Activated CD8-positive, alpha-beta memory T cell treated with anti-CD3 and anti-CD28 coated beads for 36 hours (primary cell): ENCODE measurements around the gene DRD5. TPM values are rescaled to one million over a fixed set of nuclear protein-coding genes. Genes with fewer than 3 reads are reported as not detected.
"Not testable (repeated sequence)": the region's sequence is repeated elsewhere in the genome, so short reads cannot be mapped to it uniquely, and the experiment has no call there.

Experiments
- CTCF ChIA-PET: fragments of 350-600 bp; sonication (Branson Sonifier 250); formaldehyde crosslinking; loops from one replicate; lab custom pipeline; 2021; ENCODE audit warnings: antibody characterized with exemption; lab: Charles Lee
- POLR2A ChIA-PET: fragments of 350-600 bp; sonication (Branson Sonifier 250); formaldehyde crosslinking; loops from one replicate; lab custom pipeline; 2021; ENCODE audit warnings: antibody characterized with exemption; lab: Charles Lee
- total RNA-seq, 2 experiments: library from RNA; stranded (reverse); gene quantifications; one replicate each; pipeline ENCODE4 v1.2.3, GENCODE V29; 2021

The DRD5 gene
- not detected for total RNA-seq

GRCh38 chr4:9781343-9782135 is at the start of gene DRD5:
Gene DRD5 (plus strand): TSS chr4:9781634. CDS start chr4:9782030, 396 bp downstream.
- POLR2A ChIA-PET = no interaction called here

DNA sequence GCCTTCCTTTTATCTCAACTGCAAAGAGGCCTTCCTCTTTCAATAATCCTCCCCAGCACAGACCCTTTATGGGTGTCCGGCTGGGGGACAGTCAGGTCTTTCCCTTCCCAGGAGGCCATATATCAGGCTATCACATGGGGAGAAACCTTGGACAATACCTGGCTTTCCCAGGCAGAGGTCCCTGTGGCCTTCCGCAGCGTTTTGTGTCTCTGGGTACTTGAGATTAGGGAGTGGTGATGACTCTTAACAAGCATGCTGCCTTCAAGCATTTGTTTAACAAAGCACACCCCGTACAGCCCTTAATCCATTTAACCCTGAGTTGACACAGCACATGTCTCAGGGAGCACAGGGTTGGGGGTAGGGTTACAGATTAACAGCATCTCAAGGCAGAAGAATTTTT is 49.2 kb upstream of the DRD5 start:
- CTCF ChIA-PET, POLR2A ChIA-PET: not testable (repeated sequence)

More at GRCh38 chr4:9781343-9782135, at the start of gene DRD5:
- CTCF ChIA-PET = interaction anchor here (1.4 kb wide), 1 partner anchor 77 kb away, joined by 3 read pairs; no protein-coding TSS in a partner anchor

DNA sequence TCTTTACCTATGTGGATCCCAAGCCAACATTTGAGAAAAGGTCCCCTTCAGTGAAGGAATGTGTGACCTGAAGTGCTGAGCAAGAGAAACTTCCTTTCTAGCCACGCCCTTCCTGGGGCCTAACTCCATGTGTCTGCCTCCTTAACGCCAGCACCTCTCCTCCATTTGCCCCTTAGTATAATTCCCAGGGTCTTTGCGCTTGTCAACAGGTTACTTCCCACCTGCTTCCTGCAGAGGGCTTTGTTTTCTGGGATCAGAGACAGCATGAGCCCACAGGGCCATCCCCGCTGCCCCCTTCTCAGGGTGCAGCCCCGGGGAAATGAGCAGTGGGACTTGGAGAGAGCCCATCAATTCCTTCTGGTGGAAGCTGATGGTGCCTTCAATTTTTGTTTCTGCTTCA is 45.9 kb upstream of the DRD5 start:
- ChIA-PET CTCF (no interaction called here), POLR2A (no interaction called here)

- CTCF ChIA-PET, POLR2A ChIA-PET: not testable (repeated sequence)
Observed at GRCh38 chr4:9737280-9737679, 44.2 kb upstream of the DRD5 start.

DNA sequence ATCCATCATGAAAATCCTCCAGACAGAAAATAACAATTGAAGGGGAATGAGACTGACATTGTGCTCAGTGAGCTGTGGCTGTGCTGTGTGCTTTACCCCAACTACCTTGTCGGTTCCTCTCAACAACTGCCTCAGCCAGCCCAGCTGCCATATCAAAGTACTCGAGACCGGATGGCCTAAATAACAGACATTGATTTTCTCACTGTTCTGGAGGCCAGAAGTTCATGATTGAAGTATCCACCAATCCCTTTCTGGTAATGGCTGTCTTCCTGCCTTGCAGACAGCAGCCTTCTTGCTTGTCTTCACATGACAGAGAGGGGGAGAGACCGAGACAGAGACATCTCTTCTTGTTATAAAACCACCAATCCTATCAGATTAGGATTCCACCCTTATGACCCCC is 37.6 kb upstream of the DRD5 start:
- POLR2A ChIA-PET, CTCF ChIA-PET: not testable (repeated sequence)

GRCh38 chr4:9745782-9746181 is 35.7 kb upstream of the DRD5 start:
- ChIA-PET CTCF (no interaction called here), POLR2A (no interaction called here)

GRCh38 chr4:9758641-9759317 is 22.7 kb upstream of the DRD5 start:
- CTCF ChIA-PET = no interaction called here
- POLR2A ChIA-PET = no interaction called here

DNA sequence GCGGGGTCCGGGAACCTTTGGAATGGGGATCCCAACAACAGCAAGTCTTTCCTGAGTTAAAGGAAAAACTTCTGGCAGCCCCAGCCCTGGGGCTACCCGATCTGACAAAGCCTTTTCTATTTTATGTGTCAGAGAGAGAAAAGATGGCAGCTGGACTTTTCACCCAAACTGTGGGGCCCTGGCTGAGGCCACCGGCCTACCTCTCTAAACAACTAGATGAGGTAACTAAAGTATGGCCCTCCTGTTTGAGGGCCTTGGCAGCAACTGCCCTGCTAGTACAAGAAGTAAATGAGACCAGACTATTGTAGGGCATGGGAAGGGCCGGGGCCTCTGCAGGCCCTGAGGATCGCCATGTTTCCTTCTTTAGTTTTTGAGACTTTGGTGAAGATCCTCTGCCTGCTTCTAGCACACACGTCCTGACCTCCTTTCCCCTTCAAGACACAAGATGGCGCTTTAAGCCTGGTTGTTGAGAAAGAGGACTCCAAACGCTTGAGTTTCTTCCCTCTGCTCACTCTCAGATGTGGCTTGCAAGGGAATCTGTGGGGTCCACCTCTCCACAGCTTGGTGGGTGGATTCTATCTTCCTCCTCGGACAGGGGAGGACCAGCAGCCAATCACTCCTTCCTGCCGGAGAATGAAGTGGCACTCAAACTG is 18.5 kb upstream of the DRD5 start:
- CTCF ChIA-PET = interaction anchor here (1.2 to 2.2 kb wide), 3 partner anchors 246 to 252 kb away, joined by 3 to 6 read pairs (median 3); no protein-coding TSS in a partner anchor
- POLR2A ChIA-PET = no interaction called here

DNA sequence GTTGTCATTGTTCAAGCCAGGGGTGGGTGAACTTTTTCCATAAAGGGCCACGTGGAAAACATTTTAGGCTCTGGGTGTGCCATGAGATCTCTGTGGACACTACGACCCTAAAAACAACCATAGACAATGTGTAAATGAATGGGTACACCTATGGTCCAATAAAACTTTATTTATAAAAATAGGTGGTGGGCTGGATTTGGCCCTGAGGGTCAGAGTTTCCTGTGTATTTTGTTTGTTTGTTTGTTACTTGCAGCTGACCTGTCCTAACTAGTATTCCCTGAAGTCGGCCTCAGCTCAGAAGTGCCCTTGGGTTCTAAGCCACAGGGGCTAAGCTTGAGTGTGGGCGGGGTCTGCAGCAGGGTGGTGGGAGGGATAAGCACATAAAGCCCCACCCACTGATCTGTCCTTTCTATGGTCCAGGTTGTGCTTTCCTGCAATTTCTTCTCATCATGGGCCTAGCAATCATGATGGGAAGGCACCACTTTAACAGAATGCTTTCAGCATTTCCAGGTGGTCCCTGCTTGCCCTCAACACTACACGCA is 17.2 kb upstream of the DRD5 start:
- POLR2A ChIA-PET = no interaction called here
- CTCF ChIA-PET = interaction anchor here (1.2 kb wide), 2 partner anchors 244 to 250 kb away, joined by 3 read pairs; no protein-coding TSS in a partner anchor

- CTCF ChIA-PET = interaction anchor here (0.7 to 0.8 kb wide), 2 partner anchors 245 to 250 kb away, joined by 3 read pairs; no protein-coding TSS in a partner anchor
Observed at GRCh38 chr4:9765091-9765490, 16.3 kb upstream of the DRD5 start.

DNA sequence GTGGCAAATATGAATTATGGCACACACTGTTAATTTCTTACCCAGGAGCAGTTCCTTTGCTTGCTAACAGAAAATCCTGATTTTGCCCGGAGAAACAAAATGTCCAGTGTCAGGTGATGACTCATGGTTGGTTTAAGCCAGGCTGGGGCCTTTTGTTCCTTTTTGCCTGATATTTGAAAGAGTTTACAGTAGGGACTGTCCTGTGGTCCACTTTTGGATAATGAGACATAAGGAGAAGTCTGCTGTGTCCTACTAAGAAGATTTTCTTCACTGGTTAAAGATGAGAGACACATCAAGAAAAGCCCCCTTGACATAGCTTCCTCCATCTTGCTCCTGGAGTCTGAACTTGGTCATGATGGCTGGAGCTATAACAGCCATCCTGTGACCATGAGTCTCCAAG is 12.1 kb upstream of the DRD5 start:
- ChIA-PET POLR2A (no interaction called here), CTCF (no interaction called here)

More at GRCh38 chr4:9765091-9765490, 16.3 kb upstream of the DRD5 start:
- POLR2A ChIA-PET = no interaction called here

DNA sequence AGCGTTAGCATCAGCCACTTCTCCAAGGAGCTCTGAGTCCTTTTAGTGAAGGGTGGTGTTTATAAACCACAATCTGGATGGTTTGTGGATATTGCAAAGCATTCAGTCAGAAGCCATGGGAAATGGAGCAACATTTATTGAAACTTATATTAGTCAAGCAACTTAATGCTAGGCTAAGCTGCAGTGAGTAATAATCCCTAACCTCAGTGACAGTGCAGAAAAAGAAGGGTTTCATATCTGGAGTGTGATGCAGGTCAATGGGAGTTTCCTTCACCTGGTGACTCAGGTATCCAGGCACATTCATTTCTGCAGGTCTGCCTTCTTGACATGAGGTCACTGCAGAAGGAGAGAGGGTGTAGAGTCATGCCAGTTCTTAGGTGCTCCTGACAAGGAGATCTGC is 10.4 kb upstream of the DRD5 start:
- CTCF ChIA-PET = no interaction called here
- POLR2A ChIA-PET = no interaction called here

DNA sequence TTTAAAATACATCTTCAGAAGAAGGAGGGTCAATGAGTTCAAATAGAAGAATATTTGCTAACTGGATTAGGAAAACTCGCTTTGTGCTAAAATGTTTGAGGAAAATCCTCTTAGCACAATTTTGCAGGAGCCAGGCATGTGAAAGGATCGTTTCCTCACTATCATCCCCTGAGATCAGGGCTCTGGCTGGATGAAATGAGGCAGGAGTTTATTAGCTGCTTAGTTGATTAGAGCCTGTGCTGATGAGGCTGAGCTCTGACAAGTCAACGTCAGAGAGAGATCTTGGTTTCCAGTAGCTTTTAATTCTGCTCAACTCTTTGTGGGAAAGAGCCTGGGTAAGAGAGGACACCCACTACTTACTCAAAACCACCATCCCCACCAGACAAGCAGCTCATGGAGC is 8.0 kb upstream of the DRD5 start:
- ChIA-PET CTCF (no interaction called here), POLR2A (no interaction called here)

DNA sequence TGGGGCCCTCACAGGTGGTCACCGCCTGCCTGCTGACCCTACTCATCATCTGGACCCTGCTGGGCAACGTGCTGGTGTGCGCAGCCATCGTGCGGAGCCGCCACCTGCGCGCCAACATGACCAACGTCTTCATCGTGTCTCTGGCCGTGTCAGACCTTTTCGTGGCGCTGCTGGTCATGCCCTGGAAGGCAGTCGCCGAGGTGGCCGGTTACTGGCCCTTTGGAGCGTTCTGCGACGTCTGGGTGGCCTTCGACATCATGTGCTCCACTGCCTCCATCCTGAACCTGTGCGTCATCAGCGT is 652 bp downstream of the DRD5 start:
- CTCF ChIA-PET = interaction anchor here (1.4 kb wide), 1 partner anchor 78 kb away, joined by 3 read pairs; no protein-coding TSS in a partner anchor
- POLR2A ChIA-PET = no interaction called here

DNA sequence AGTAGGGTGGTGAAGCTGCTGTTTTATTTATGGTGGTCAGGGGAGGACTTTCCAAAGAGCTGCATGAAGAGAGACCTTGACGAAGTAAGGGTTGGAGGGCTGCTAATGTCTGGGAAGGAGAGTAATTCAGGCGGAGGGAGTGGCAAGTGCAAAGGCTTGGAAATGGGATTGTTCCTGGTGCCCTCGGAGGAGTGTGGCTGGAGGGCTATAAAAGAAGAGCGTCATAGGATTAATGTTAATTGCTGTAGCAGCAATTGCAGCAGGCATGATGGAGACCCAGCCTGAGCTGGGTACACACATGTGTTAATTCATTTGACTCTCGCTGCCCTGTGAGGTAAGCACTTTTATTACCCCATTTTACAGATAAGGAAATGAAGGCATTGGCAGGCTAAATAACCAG is 4.5 kb downstream of the DRD5 start:
- POLR2A ChIA-PET, CTCF ChIA-PET: not testable (repeated sequence)

DNA sequence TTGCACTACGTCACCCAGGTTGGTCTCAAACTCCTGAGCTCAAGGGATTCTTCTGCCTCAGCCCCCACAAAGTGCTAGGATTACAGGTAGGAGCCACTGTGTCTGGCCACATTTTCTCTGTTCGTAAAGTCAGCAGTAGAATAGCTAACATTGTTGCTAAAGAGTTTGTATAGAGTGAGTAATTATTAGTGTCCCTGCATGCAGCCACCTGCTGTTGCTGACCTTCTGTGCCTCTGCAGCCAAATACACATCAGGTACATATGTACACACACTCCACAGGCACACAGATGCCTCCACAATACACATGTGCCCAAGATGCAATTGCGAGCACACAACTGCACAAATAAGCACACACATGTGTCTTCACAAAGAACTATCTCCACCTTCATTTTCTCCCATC is 10.9 kb downstream of the DRD5 start:
- ChIA-PET CTCF (no interaction called here), POLR2A (no interaction called here)

DNA sequence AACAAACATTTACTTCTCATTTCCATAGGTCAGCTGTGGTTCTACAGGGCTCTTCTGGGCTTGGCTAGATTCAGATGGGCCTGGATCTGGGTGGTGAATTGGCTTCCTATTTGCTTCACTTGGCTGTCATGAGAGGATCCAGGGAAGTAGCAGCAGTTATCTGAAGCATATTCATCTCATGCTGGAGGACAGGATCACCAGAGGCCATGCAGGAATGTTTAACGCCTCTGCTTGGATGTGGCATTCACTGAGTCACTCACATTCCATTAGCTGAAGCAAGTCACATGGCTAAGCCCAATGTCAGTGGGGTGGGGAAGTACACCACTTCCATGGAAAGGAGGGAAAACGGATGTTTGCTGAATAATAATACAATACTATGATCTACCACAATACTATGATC is 15.2 kb downstream of the DRD5 start:
- CTCF ChIA-PET, POLR2A ChIA-PET: not testable (repeated sequence)

DNA sequence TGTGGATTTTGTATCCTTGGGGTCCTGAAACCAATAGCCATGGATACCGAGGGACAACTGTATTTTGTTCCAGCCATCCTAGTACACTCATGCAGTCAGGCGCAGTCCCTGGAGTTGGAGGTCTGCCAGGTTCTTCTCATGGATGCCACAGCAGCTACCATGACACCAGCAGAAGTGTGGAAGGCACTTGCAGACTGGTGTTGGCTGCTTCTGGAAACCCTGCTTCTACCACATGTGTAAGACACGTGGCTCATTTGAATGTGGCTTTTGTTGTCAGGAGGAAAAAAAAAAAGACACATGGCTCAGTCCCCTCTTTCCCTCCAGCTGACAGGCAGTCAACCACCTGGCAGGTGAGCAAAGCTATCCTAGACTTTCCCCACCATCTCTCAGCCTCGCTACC is 19.4 kb downstream of the DRD5 start:
- ChIA-PET CTCF (interaction anchor here (0.6 kb wide), 1 partner anchor 265 kb away, joined by 3 read pairs; no protein-coding TSS in a partner anchor), POLR2A (no interaction called here)

GRCh38 chr4:9804918-9805317 is 23.5 kb downstream of the DRD5 start:
- ChIA-PET CTCF (no interaction called here), POLR2A (no interaction called here)

GRCh38 chr4:9808077-9808476 is 26.6 kb downstream of the DRD5 start:
- POLR2A ChIA-PET = no interaction called here
- CTCF ChIA-PET = no interaction called here
